ENCODE results near the gene RTN4R.

GRCh38 chr22:20245577-20246367 is 22.3 kb downstream of the RTN4R start:
- TF ChIP-seq CTCF (IDR thresholded peaks at IDR 0.05; ENCODE audit: insufficient read depth, low read depth, low read length) (no peak), EZH2 (IDR thresholded peaks at IDR 0.05; ENCODE audit: insufficient read depth, low read length) (no peak)
